Liver (tissue), 3 donors: ENCODE results near the gene PHLDB2.

Experiments used
- HNF4A ChIP-seq, 2 donors: conservative IDR thresholded peaks; 2 replicates each; pipeline ENCODE4 v1.6.1; 2016; ENCODE audit warnings: antibody characterized with exemption in 2 of 2, mild to moderate bottlenecking in 2 of 2
- RXRA ChIP-seq, 2 donors: IDR thresholded peaks; 2 replicates each; pipeline ENCODE4 v1.6.1; 2017 to 2018; ENCODE audit warnings: antibody characterized with exemption in 2 of 2, mild to moderate bottlenecking in 1 of 2
- SP1 ChIP-seq: IDR thresholded peaks from 2 replicates; pipeline ENCODE4 v1.6.1; 2018; ENCODE audit warnings: antibody characterized with exemption, mild to moderate bottlenecking
- ZBTB33 ChIP-seq: IDR thresholded peaks from 2 replicates; pipeline ENCODE4 v1.6.1; 2016; ENCODE audit warnings: antibody characterized with exemption
- TF ChIP-seq, protein P1 (sequence below): fragments of 150-350 bp; IDR thresholded peaks from 2 replicates; pipeline ENCODE4 v1.5.1; 2017; ENCODE audit warnings: improper control_type of control experiment, low read depth, low read length; ENCODE audit not compliant: missing input control
- TF ChIP-seq, protein P2 (sequence below): IDR thresholded peaks from 2 replicates; pipeline ENCODE4 v1.6.1; 2016; ENCODE audit warnings: antibody characterized with exemption, mild to moderate bottlenecking
- TF ChIP-seq, protein P3 (sequence below): IDR thresholded peaks from 2 replicates; pipeline ENCODE4 v1.6.1; 2016; ENCODE audit warnings: antibody characterized with exemption
- donor health status: healthy.
- donor health status: healthy.

GRCh38 chr3:111863942-111864694 lies 5.1 kb downstream of the PHLDB2 start:
- TF ChIP-seq, protein P1, sequence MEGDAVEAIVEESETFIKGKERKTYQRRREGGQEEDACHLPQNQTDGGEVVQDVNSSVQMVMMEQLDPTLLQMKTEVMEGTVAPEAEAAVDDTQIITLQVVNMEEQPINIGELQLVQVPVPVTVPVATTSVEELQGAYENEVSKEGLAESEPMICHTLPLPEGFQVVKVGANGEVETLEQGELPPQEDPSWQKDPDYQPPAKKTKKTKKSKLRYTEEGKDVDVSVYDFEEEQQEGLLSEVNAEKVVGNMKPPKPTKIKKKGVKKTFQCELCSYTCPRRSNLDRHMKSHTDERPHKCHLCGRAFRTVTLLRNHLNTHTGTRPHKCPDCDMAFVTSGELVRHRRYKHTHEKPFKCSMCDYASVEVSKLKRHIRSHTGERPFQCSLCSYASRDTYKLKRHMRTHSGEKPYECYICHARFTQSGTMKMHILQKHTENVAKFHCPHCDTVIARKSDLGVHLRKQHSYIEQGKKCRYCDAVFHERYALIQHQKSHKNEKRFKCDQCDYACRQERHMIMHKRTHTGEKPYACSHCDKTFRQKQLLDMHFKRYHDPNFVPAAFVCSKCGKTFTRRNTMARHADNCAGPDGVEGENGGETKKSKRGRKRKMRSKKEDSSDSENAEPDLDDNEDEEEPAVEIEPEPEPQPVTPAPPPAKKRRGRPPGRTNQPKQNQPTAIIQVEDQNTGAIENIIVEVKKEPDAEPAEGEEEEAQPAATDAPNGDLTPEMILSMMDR = no peak
- TF ChIP-seq SP1 (no peak), ZBTB33 (no peak), RXRA (IDR thresholded peaks at IDR 0.05) (no peak), HNF4A (conservative IDR thresholded peaks at IDR 0.05) (no peak)
- TF ChIP-seq, protein P2, sequence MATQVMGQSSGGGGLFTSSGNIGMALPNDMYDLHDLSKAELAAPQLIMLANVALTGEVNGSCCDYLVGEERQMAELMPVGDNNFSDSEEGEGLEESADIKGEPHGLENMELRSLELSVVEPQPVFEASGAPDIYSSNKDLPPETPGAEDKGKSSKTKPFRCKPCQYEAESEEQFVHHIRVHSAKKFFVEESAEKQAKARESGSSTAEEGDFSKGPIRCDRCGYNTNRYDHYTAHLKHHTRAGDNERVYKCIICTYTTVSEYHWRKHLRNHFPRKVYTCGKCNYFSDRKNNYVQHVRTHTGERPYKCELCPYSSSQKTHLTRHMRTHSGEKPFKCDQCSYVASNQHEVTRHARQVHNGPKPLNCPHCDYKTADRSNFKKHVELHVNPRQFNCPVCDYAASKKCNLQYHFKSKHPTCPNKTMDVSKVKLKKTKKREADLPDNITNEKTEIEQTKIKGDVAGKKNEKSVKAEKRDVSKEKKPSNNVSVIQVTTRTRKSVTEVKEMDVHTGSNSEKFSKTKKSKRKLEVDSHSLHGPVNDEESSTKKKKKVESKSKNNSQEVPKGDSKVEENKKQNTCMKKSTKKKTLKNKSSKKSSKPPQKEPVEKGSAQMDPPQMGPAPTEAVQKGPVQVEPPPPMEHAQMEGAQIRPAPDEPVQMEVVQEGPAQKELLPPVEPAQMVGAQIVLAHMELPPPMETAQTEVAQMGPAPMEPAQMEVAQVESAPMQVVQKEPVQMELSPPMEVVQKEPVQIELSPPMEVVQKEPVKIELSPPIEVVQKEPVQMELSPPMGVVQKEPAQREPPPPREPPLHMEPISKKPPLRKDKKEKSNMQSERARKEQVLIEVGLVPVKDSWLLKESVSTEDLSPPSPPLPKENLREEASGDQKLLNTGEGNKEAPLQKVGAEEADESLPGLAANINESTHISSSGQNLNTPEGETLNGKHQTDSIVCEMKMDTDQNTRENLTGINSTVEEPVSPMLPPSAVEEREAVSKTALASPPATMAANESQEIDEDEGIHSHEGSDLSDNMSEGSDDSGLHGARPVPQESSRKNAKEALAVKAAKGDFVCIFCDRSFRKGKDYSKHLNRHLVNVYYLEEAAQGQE = no peak
- TF ChIP-seq, protein P3, sequence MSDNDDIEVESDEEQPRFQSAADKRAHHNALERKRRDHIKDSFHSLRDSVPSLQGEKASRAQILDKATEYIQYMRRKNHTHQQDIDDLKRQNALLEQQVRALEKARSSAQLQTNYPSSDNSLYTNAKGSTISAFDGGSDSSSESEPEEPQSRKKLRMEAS = no peak
